ENCODE results near the gene NUDT22.

NUDT22 gene

GRCh38 chr11:64224151-64224890 is 1.8 kb upstream of the NUDT22 start:
- TF ChIP-seq POU2F2 (IDR thresholded peaks at IDR 0.05; ENCODE audit: low read depth, low read length) (no peak), POLR2AphosphoS5 (IDR thresholded peaks at IDR 0.05; ENCODE audit: low read depth, low read length) (peak; percentile 80; the same call in 1 of the 2 replicates), POLR2A (IDR thresholded peaks at IDR 0.05; ENCODE audit: low read depth, low read length) (0 out of 2 replicates have a peak, but pooled peaks have one; percentile 25)
- DNase-seq (ENCODE audit: insufficient read length, low spot score): no peak
- no peak for FAIRE-seq

GRCh38 chr11:64224891-64225607 is 1.0 kb upstream of the NUDT22 start:
- DNase-seq (ENCODE audit: insufficient read length, low spot score) (peak; percentile 30), FAIRE-seq (peak; percentile 20)
- 0 out of 2 replicates have a peak, but pooled peaks have one; percentile 28 for TF ChIP-seq SPI1 (IDR thresholded peaks at IDR 0.05; ENCODE audit: low read depth, low read length)
- TF ChIP-seq POLR2AphosphoS5 (IDR thresholded peaks at IDR 0.05; ENCODE audit: low read depth, low read length): 0 out of 2 replicates have a peak, but pooled peaks have one; percentile 15
- TF ChIP-seq POLR2A (IDR thresholded peaks at IDR 0.05; ENCODE audit: low read depth, low read length): no peak; the same call in 1 of the 2 replicates
- TF ChIP-seq POU2F2 (IDR thresholded peaks at IDR 0.05; ENCODE audit: low read depth, low read length): no peak

- FAIRE-seq (peak; percentile 90), DNase-seq (ENCODE audit: insufficient read length, low spot score) (no peak)
- TF ChIP-seq POLR2A (IDR thresholded peaks at IDR 0.05; ENCODE audit: low read depth, low read length) (peak; percentile 54; the same call in 1 of the 2 replicates), TAF1 (IDR thresholded peaks at IDR 0.05; ENCODE audit: low read depth, low read length) (0 out of 2 replicates have a peak, but pooled peaks have one; percentile 31), SPI1 (IDR thresholded peaks at IDR 0.05; ENCODE audit: low read depth, low read length) (0 out of 2 replicates have a peak, but pooled peaks have one; percentile 5), PAX5 (IDR thresholded peaks at IDR 0.05; ENCODE audit: insufficient read depth, low read length, severe bottlenecking) (no peak), POU2F2 (IDR thresholded peaks at IDR 0.05; ENCODE audit: low read depth, low read length) (no peak), POLR2AphosphoS5 (IDR thresholded peaks at IDR 0.05; ENCODE audit: low read depth, low read length) (peak; percentile 57; the same call in 1 of the 2 replicates)
Observed at GRCh38 chr11:64226507-64227051, 505 bp downstream of the NUDT22 start.

GRCh38 chr11:64227405-64227956 is 1.4 kb downstream of the NUDT22 start:
- DNase-seq (ENCODE audit: insufficient read length, low spot score) (no peak), FAIRE-seq (no peak)

GRCh38 chr11:64229090-64229743 is 3.1 kb downstream of the NUDT22 start:
- TF ChIP-seq POLR2A (IDR thresholded peaks at IDR 0.05; ENCODE audit: low read depth, low read length) (no peak), PAX5 (IDR thresholded peaks at IDR 0.05; ENCODE audit: insufficient read depth, low read length, severe bottlenecking) (no peak), SPI1 (IDR thresholded peaks at IDR 0.05; ENCODE audit: low read depth, low read length) (no peak), TAF1 (IDR thresholded peaks at IDR 0.05; ENCODE audit: low read depth, low read length) (no peak), POU2F2 (IDR thresholded peaks at IDR 0.05; ENCODE audit: low read depth, low read length) (no peak), POLR2AphosphoS5 (IDR thresholded peaks at IDR 0.05; ENCODE audit: low read depth, low read length) (no peak)
- FAIRE-seq: no peak
- DNase-seq (ENCODE audit: insufficient read length, low spot score): no peak

More at GRCh38 chr11:64227405-64227956, 1.4 kb downstream of the NUDT22 start:
- no peak for TF ChIP-seq SPI1 (IDR thresholded peaks at IDR 0.05; ENCODE audit: low read depth, low read length)
- TF ChIP-seq PAX5 (IDR thresholded peaks at IDR 0.05; ENCODE audit: insufficient read depth, low read length, severe bottlenecking): no peak
- TF ChIP-seq POLR2A (IDR thresholded peaks at IDR 0.05; ENCODE audit: low read depth, low read length): no peak
- no peak for TF ChIP-seq POU2F2 (IDR thresholded peaks at IDR 0.05; ENCODE audit: low read depth, low read length)
- no peak for TF ChIP-seq TAF1 (IDR thresholded peaks at IDR 0.05; ENCODE audit: low read depth, low read length)
- no peak for TF ChIP-seq POLR2AphosphoS5 (IDR thresholded peaks at IDR 0.05; ENCODE audit: low read depth, low read length)

DNA sequence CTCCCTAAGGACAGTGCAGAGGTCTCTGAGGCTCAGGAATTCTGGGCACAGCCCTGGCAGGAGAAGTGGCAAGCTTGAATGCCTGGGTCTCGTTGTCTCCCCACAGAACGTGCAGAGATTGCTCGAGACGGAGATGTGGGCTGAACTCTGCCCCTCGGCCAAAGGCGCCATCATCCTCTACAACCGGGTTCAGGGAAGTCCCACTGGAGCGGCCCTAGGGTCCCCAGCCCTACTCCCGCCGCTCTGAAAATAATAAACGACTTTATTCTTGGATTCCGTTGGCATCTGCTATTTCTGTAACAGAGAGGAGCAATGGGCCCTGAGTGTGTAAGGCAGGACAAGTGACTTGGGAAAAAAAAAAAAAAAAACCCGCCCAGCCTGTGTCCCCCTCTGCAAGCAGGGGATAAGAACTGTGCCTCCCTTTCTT is 3.7 kb downstream of the NUDT22 start:
- no peak for DNase-seq (ENCODE audit: insufficient read length, low spot score)
- TF ChIP-seq POLR2A (IDR thresholded peaks at IDR 0.05; ENCODE audit: low read depth, low read length): no peak
- TF ChIP-seq TAF1 (IDR thresholded peaks at IDR 0.05; ENCODE audit: low read depth, low read length): no peak
- TF ChIP-seq POLR2AphosphoS5 (IDR thresholded peaks at IDR 0.05; ENCODE audit: low read depth, low read length): no peak
- no peak for TF ChIP-seq POU2F2 (IDR thresholded peaks at IDR 0.05; ENCODE audit: low read depth, low read length)
- TF ChIP-seq SPI1 (IDR thresholded peaks at IDR 0.05; ENCODE audit: low read depth, low read length): no peak
- TF ChIP-seq PAX5 (IDR thresholded peaks at IDR 0.05; ENCODE audit: insufficient read depth, low read length, severe bottlenecking): no peak
- no peak for FAIRE-seq

- FAIRE-seq (peak; percentile 93), DNase-seq (ENCODE audit: insufficient read length, low spot score) (peak; percentile 84)
- TF ChIP-seq TAF1 (IDR thresholded peaks at IDR 0.05; ENCODE audit: low read depth, low read length) (0 out of 2 replicates have a peak, but pooled peaks have one; percentile 5), SPI1 (IDR thresholded peaks at IDR 0.05; ENCODE audit: low read depth, low read length) (0 out of 2 replicates have a peak, but pooled peaks have one; percentile 9), POU2F2 (IDR thresholded peaks at IDR 0.05; ENCODE audit: low read depth, low read length) (no peak), POLR2AphosphoS5 (IDR thresholded peaks at IDR 0.05; ENCODE audit: low read depth, low read length) (peak; percentile 49; the same call in 1 of the 2 replicates), POLR2A (IDR thresholded peaks at IDR 0.05; ENCODE audit: low read depth, low read length) (peak; percentile 60; the same call in 1 of the 2 replicates), PAX5 (IDR thresholded peaks at IDR 0.05; ENCODE audit: insufficient read depth, low read length, severe bottlenecking) (no peak)
Observed at GRCh38 chr11:64230171-64230984, 4.3 kb downstream of the NUDT22 start, which contains the start of gene DNAJC4. Gene DNAJC4, plus strand, starts transcription at chr11:64230548. Its CDS starts 307 bp downstream, at chr11:64230855.

DNA sequence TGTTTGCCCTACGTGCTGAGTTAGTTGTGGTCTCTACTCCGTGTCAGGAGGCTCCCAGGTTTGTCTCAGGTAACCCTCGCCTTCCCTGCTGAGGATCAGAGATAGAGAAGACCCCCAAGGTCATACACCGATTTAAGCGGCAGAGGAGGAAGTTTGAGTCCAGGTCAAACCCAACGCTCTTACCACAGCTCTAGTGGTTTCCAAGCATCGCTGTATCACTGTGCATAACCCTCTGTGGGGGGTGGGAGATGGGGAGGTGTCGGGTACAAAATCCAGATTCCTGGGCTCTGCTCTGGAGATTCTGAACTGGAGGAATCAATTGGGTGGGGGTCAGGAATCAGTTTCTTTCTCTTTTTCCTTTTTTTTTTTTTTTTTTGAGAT is 4.9 kb downstream of the NUDT22 start:
- FAIRE-seq (peak; percentile 70), DNase-seq (ENCODE audit: insufficient read length, low spot score) (no peak)
- TF ChIP-seq PAX5 (IDR thresholded peaks at IDR 0.05; ENCODE audit: insufficient read depth, low read length, severe bottlenecking): no peak
- no peak for TF ChIP-seq POLR2AphosphoS5 (IDR thresholded peaks at IDR 0.05; ENCODE audit: low read depth, low read length)
- TF ChIP-seq POLR2A (IDR thresholded peaks at IDR 0.05; ENCODE audit: low read depth, low read length): no peak
- no peak for TF ChIP-seq POU2F2 (IDR thresholded peaks at IDR 0.05; ENCODE audit: low read depth, low read length)
- no peak for TF ChIP-seq TAF1 (IDR thresholded peaks at IDR 0.05; ENCODE audit: low read depth, low read length)
- TF ChIP-seq SPI1 (IDR thresholded peaks at IDR 0.05; ENCODE audit: low read depth, low read length): no peak
